Pancreas (tissue), 10 donors: ENCODE data around the gene ZSCAN16. TPM values are rescaled to one million over a fixed set of nuclear protein-coding genes. Genes with fewer than 3 reads are reported as not detected.

Experiments used
- ATAC-seq, 4 donors: fragments of 200-7000 bp; cut with Tn5 transposase; one replicate each; pipeline versions ENCODE4 v1.8.0 to v1.9.1; 2020; ENCODE audit warnings: mild to moderate bottlenecking in 4 of 4, moderate library complexity in 4 of 4
- DNase-seq, 6 donors: peaks; one replicate each; pipeline ENCODE4 v3.0.0-alpha.2; 2020
- FAIRE-seq: peaks from 2 replicates; lab custom pipeline; 2012; peaks lifted over from hg19 to GRCh38; lab: Jason Lieb, UNC
- H3K27ac ChIP-seq, 4 donors: fragments of 200-600 bp; sonication (generic); 1 replicate in 3 of 4; 2 replicates in 1 of 4; pipeline versions ENCODE4 v1.5.0 to v1.8.0; 2020
- H3K27me3 ChIP-seq, 4 donors: fragments of 200-600 bp; one replicate each; pipeline ENCODE4 v1.8.0; 2021
- H3K36me3 ChIP-seq, 3 donors: fragments of 200-600 bp; sonication (generic) in 1 of 3; one replicate each; pipeline versions ENCODE4 v1.5.0 to v1.8.0; 2020 to 2021
- H3K4me1 ChIP-seq, 3 donors: fragments of 200-600 bp; one replicate each; pipeline ENCODE4 v1.8.0; 2021
- H3K4me3 ChIP-seq, 4 donors: fragments of 200-600 bp; sonication (generic) in 2 of 4; one replicate each; pipeline versions ENCODE4 v1.5.0 to v1.8.0; 2020 to 2021
- H3K9me3 ChIP-seq, 4 donors: fragments of 200-600 bp; one replicate each; pipeline ENCODE4 v1.8.0; 2021
- WGBS, 2 donors: extraction: QIAGEN DNeasy Blood & Tissue Kit; methylation state at CpG; one replicate each; pipeline ENCODE4 v1.1.7; 2013; 5-methylcytosine and 5-hydroxymethylcytosine counted together
- intact Hi-C, 3 donors: fragments of 100-400 bp; cut with DNase I; formaldehyde crosslinking; loops; one replicate each; pipeline versions ENCODE4 v1.11.1 to v1.14.2; 2022
- polyA plus RNA-seq, 2 donors: library from polyadenylated mRNA; stranded (reverse); fragments of 200-250 nt; gene quantifications; one replicate each; pipeline ENCODE4 v1.2.3, GENCODE V29; 2013
- total RNA-seq, 6 donors: library from RNA; stranded (reverse); fragmentation: NEBNext Ultra II Directional in 4 of 6; extraction: Animal tissue kit (Norgen Biotek cat#: 25700) in 4 of 6; gene quantifications; one replicate each; pipeline versions ENCODE4 v1.2.1 to v1.2.4, GENCODE V29; 2021 to 2023
- TF ChIP-seq, protein P1 (sequence below), 4 donors: fragments of 200-600 bp; sonication (generic) in 3 of 4; IDR thresholded peaks; one replicate each; pipeline versions ENCODE4 v1.5.0 to v1.8.0; 2021; ENCODE audit warnings: antibody characterized with exemption in 4 of 4
- donor health status: healthy with polysubstance abuse.
- donor health status: DM: no; HTN: no; CAD: no; lungs with moderate emphysema.
- donor health status: DM: no; HTN: no; CAD: no.
- donor health status: control.
- donor health status: control.
- donor health status: Bipolar disorder and iron deficiency.
- donor health status: DM: yes; HTN: yes; CAD: no.
- donor health status: DM: no; HTN: no; CAD: no.
- donor health status: DM: no; HTN: no; CAD: no.
- donor health status: DM: yes; HTN: yes; CAD: no.

Gene ZSCAN16
- total and polyA plus RNA-seq, 8 donors, result 1.6 to 5.0 (median 2.9) TPM

DNA sequence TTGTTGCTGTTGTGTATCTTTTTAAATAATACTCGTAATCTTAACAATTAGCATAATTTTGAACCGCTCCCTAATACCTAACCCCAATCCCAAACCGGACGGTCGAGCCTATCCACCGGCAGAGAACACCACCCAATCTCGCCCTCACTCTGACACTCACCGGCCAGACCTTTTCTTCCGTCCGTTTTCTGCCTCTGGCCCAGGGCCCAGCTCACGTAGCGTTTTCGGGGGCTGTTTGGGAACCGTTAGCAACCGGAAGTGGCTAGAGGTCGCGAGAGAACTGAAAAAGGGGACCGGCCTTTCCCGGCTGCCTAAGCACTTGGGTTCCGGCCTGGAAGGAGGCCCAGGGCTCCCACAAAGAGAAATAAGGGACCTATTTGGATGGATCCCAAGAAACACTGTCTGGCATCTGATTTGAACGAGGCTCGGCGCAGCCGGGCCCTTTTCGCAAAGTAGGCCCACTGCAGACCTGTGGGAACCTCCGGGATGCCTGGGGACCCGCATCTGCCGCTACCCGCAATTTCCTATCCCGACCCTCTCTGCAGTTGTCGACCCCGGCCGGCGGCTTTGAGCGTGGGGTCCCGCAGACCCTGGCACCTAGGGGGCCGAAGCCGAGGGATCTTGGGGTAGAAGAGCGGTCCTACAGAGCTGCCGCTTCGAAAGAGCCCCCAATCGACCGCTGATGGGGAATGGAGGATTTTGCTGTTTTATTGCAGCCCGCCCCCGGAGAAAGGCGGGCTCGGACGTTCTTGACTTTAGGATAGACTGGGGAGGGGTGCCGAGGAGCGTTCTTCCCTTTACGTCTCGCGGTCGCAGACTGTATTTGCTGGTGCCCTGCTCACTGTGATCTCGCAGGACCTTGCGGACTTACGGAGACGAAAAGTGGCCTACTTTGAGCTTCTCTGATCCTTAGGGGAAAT, 12.4 kb downstream of the ZSCAN16 start:
- Histone ChIP-seq H3K36me3 (no peaks in the 10 kb centered on the region), H3K4me1 (peaks cover 0 to 9% (median 4%) of the 10 kb centered on the region in 3 donors), H3K9me3 (no peaks in the 10 kb centered on the region), H3K27me3 (no peaks in the 10 kb centered on the region), H3K4me3 (peak overlapping the region; percentile 53 to 76 (median 67)), H3K27ac (peak overlapping the region; percentile 47 to 83 (median 70))
- FAIRE-seq (no peak), ATAC-seq (peak; percentile 87 to 94 (median 90)), DNase-seq (peak; percentile 79 to 92 (median 87))
- intact Hi-C loops, result loop anchor here in 1 of 3 donors (10.0 kb wide), 1 partner anchor 228 kb away; no protein-coding TSS in a partner anchor
- TF ChIP-seq, protein P1, sequence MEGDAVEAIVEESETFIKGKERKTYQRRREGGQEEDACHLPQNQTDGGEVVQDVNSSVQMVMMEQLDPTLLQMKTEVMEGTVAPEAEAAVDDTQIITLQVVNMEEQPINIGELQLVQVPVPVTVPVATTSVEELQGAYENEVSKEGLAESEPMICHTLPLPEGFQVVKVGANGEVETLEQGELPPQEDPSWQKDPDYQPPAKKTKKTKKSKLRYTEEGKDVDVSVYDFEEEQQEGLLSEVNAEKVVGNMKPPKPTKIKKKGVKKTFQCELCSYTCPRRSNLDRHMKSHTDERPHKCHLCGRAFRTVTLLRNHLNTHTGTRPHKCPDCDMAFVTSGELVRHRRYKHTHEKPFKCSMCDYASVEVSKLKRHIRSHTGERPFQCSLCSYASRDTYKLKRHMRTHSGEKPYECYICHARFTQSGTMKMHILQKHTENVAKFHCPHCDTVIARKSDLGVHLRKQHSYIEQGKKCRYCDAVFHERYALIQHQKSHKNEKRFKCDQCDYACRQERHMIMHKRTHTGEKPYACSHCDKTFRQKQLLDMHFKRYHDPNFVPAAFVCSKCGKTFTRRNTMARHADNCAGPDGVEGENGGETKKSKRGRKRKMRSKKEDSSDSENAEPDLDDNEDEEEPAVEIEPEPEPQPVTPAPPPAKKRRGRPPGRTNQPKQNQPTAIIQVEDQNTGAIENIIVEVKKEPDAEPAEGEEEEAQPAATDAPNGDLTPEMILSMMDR (IDR thresholded peaks at IDR 0.05), result no peak
- WGBS, 2 donors, result 1% methylated on average over 58 of the region's 58 CpGs

DNA sequence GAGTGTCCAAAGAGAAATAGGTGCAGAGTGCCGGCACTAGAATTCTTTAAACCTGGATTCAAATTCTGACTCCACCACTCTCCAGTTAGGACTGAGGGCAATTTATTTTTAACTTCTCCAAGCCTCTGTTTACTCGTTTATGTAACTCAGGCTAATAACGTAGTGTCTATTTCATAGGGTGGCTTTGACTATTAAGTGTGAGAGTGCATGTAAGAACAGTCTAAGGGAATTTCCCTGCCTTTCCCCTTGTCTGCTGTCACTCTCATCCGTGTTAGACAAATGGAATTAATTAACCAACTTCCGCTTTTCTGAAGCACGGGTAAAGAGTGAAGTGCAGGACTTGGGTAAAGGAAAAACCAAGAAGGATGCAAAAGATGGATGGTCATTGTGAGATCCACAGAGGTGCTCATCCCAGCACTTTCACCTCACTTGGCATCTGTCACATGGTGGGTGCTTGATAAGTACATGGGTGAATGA, 13.1 kb downstream of the ZSCAN16 start:
- Histone ChIP-seq H3K9me3 (no peaks in the 10 kb centered on the region), H3K36me3 (no peaks in the 10 kb centered on the region), H3K27ac (peak overlapping the region; percentile 47 to 83 (median 70)), H3K27me3 (no peaks in the 10 kb centered on the region), H3K4me1 (peaks cover 4 to 13% (median 6%) of the 10 kb centered on the region in 3 donors), H3K4me3 (peak overlapping the region; percentile 53 to 76 (median 67))
- FAIRE-seq (no peak), ATAC-seq (peak in 2 of 4 donors; percentile 4 to 5), DNase-seq (no peak)
- TF ChIP-seq, protein P1 (IDR thresholded peaks at IDR 0.05), result no peak
- intact Hi-C loops, result loop anchor here in 1 of 3 donors (10.0 kb wide), 1 partner anchor 227 kb away; no protein-coding TSS in a partner anchor
- WGBS, 2 donors, result 1% methylated on average over 6 of the region's 6 CpGs

DNA sequence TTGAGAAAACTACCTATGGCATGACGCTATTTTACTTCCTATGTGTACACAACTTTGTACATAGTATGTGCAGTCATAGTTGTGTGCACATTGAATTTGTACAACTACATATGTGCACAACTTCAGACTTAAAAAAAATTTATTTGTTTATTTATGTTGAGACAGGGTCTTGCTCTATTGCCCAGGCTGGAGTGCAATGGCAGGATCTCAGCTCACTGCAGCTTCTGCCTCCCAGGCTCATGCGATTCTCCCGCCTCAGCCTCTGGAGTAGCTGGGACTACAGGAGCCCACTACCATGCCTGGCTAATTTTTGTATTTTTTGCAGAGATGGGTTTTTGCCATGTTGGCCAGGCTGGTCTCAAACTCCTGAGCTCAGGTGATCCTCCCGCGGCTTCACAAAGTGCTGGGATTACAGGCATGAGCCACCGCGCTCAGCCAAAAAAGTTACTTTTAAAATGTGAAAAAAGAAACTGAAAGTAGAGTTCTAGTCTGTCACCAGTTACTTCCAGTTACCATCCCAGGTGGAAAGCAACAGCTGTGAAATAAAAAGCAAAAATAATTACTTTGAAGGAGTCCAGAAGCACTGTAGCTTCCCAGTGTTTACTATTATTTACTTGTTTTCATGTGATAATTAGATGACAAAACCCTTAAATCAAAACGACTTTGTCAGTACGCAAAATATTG, 15.6 kb downstream of the ZSCAN16 start:
- WGBS, 2 donors, result 63 to 67% methylated on average over 9 of the region's 9 CpGs
- TF ChIP-seq, protein P1 (IDR thresholded peaks at IDR 0.05), result no peak
- no peak overlapping the region for H3K4me3 ChIP-seq
- peaks cover 16 to 23% (median 16%) of the 10 kb centered on the region in 3 donors for H3K4me1 ChIP-seq
- no peaks in the 10 kb centered on the region for H3K36me3 ChIP-seq
- no peak for ATAC-seq
- no peak overlapping the region for H3K27ac ChIP-seq
- H3K9me3 ChIP-seq, result no peaks in the 10 kb centered on the region
- no peak for DNase-seq
- FAIRE-seq, result no peak
- no peaks in the 10 kb centered on the region for H3K27me3 ChIP-seq
- intact Hi-C loops, result loop anchor here in 1 of 3 donors (10.0 kb wide), 1 partner anchor 225 kb away; no protein-coding TSS in a partner anchor

DNA sequence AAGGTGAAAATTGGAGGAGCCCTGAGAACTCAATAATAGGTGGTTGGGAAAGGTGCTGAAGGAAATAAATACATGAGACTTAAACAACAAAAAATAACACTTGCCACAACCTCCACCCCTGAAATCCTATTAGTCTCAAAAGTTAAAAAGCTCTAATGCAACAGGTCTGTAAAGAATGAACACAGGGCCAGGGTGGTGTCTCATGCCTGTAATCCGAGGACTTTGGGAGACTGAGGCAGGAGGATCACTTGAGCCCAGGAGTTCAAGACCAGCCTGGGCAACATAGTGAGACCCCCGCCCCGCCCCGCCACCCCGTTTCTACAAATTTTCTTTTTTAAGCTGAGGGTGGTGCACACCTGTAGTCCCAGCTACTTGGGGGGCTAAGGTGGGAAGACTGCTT, 16.2 kb downstream of the ZSCAN16 start:
- TF ChIP-seq, protein P1 (IDR thresholded peaks at IDR 0.05), result no peak
- H3K4me3 ChIP-seq, result no peak overlapping the region
- H3K4me1 ChIP-seq, result peaks cover 16 to 23% (median 16%) of the 10 kb centered on the region in 3 donors
- DNase-seq (no peak), FAIRE-seq (no peak), ATAC-seq (no peak)
- WGBS, 2 donors, result 50 to 56% methylated on average over 5 of the region's 5 CpGs
- H3K27me3 ChIP-seq, result no peaks in the 10 kb centered on the region
- H3K27ac ChIP-seq, result no peak overlapping the region
- H3K9me3 ChIP-seq, result no peaks in the 10 kb centered on the region
- intact Hi-C loops, result no loop called here
- no peaks in the 10 kb centered on the region for H3K36me3 ChIP-seq
